ENCODE measurements around the gene ST6GALNAC6. TPM values are rescaled to one million over a fixed set of nuclear protein-coding genes. Genes with fewer than 3 reads are reported as not detected.

ST6GALNAC6 gene
- total and polyA plus RNA-seq, 10 of the 15 experiments (the other 5 are each of a cell fraction or from before 2014, with no cell fraction given) = 0.40 to 27.0 (median 16.8) TPM

GRCh38 chr9:127878001-127878651 lies 21.3 kb downstream of the ST6GALNAC6 start (continued):
- no peak for TF ChIP-seq E4F1 (IDR thresholded peaks at IDR 0.05; ENCODE audit: borderline replicate concordance, partially characterized antibody)
- TF ChIP-seq SKIL (IDR thresholded peaks at IDR 0.05; ENCODE audit: low read depth, poor library complexity, severe bottlenecking) = no peak
- no peak for TF ChIP-seq MYB (IDR thresholded peaks at IDR 0.05; ENCODE audit: borderline replicate concordance, low read depth, low read length)
- TF ChIP-seq MEF2B (IDR thresholded peaks at IDR 0.05; ENCODE audit: partially characterized antibody, poor library complexity, severe bottlenecking) = no peak
- no peak for TF ChIP-seq NR2C1 (IDR thresholded peaks at IDR 0.05)
- TF ChIP-seq, protein P1, sequence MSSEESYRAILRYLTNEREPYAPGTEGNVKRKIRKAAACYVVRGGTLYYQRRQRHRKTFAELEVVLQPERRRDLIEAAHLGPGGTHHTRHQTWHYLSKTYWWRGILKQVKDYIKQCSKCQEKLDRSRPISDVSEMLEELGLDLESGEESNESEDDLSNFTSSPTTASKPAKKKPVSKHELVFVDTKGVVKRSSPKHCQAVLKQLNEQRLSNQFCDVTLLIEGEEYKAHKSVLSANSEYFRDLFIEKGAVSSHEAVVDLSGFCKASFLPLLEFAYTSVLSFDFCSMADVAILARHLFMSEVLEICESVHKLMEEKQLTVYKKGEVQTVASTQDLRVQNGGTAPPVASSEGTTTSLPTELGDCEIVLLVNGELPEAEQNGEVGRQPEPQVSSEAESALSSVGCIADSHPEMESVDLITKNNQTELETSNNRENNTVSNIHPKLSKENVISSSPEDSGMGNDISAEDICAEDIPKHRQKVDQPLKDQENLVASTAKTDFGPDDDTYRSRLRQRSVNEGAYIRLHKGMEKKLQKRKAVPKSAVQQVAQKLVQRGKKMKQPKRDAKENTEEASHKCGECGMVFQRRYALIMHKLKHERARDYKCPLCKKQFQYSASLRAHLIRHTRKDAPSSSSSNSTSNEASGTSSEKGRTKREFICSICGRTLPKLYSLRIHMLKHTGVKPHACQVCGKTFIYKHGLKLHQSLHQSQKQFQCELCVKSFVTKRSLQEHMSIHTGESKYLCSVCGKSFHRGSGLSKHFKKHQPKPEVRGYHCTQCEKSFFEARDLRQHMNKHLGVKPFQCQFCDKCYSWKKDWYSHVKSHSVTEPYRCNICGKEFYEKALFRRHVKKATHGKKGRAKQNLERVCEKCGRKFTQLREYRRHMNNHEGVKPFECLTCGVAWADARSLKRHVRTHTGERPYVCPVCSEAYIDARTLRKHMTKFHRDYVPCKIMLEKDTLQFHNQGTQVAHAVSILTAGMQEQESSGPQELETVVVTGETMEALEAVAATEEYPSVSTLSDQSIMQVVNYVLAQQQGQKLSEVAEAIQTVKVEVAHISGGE (CRISPR knock-in tag; IDR thresholded peaks at IDR 0.05) = no peak
- no peak for TF ChIP-seq POLR2AphosphoS2 (IDR thresholded peaks at IDR 0.05; ENCODE audit: low read depth, low read length)
- no peak for TF ChIP-seq TBL1XR1 (IDR thresholded peaks at IDR 0.05; ENCODE audit: low read depth, low read length)
- TF ChIP-seq STAT1 (conservative IDR thresholded peaks at IDR 0.05) = no peak
- TF ChIP-seq MXI1 (IDR thresholded peaks at IDR 0.05; ENCODE audit: low read depth, low read length) = no peak

Measured in GM12878 (cell line).